Neural cell (in vitro differentiated cells): Measurements from ENCODE around the gene TMEM237.

ENCODE experiments used
- EZH2 ChIP-seq: fragments of 200-600, 300-800 bp; shearing (Covaris generic), sonication (generic); IDR thresholded peaks from 2 replicates; pipeline ENCODE4 v1.6.1; 2014; ENCODE audit warnings: antibody characterized with exemption, low read length, borderline replicate concordance, mild to moderate bottlenecking; ENCODE audit not compliant: insufficient read depth, poor library complexity, severe bottlenecking
- RAD21 ChIP-seq: fragments of 450-650 bp; conservative IDR thresholded peaks from 2 replicates; pipeline ENCODE4 v1.6.1; 2014; ENCODE audit warnings: antibody characterized with exemption, mild to moderate bottlenecking, moderate library complexity
- SMC3 ChIP-seq: fragments of 450-650 bp; conservative IDR thresholded peaks from 2 replicates; pipeline ENCODE4 v1.6.1; 2014; ENCODE audit warnings: antibody characterized with exemption, mild to moderate bottlenecking, moderate library complexity; ENCODE audit not compliant: poor library complexity
- TAF1 ChIP-seq: IDR thresholded peaks from 2 replicates; pipeline ENCODE4 v1.6.1; 2012; ENCODE audit warnings: low read depth
- TF ChIP-seq, protein P1 (sequence below): fragments of 450-650 bp; IDR thresholded peaks from 2 replicates; pipeline ENCODE4 v1.5.1; 2014; ENCODE audit warnings: antibody characterized with exemption, mild to moderate bottlenecking, moderate library complexity; ENCODE audit not compliant: poor library complexity, severe bottlenecking
- TF ChIP-seq, protein P2 (sequence below): IDR thresholded peaks from 2 replicates; pipeline ENCODE4 v1.6.1; 2012; ENCODE audit warnings: borderline replicate concordance

DNA sequence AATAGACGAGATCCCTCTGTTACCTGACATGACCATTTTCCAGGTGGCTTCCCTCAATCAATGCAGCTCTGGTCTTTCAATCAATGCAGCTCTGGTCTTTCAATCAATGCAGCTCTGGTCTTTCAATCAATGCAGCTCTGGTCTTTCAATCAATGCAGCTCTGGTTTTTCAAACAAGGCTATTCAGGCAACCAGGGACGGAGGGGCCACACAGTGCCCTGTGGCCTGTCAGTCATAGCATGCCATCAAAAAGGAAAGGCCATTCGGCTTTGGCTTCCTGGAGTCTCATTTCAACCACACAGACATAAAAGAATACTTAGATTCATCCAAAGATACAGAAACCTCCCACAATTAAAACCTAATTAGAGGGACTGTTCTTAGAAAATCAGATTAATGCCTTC, 41.9 kb upstream of the TMEM237 start:
- no peak for TF ChIP-seq RAD21
- no peak for TF ChIP-seq EZH2
- TF ChIP-seq, protein P1, sequence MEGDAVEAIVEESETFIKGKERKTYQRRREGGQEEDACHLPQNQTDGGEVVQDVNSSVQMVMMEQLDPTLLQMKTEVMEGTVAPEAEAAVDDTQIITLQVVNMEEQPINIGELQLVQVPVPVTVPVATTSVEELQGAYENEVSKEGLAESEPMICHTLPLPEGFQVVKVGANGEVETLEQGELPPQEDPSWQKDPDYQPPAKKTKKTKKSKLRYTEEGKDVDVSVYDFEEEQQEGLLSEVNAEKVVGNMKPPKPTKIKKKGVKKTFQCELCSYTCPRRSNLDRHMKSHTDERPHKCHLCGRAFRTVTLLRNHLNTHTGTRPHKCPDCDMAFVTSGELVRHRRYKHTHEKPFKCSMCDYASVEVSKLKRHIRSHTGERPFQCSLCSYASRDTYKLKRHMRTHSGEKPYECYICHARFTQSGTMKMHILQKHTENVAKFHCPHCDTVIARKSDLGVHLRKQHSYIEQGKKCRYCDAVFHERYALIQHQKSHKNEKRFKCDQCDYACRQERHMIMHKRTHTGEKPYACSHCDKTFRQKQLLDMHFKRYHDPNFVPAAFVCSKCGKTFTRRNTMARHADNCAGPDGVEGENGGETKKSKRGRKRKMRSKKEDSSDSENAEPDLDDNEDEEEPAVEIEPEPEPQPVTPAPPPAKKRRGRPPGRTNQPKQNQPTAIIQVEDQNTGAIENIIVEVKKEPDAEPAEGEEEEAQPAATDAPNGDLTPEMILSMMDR = no peak
- TF ChIP-seq, protein P2, sequence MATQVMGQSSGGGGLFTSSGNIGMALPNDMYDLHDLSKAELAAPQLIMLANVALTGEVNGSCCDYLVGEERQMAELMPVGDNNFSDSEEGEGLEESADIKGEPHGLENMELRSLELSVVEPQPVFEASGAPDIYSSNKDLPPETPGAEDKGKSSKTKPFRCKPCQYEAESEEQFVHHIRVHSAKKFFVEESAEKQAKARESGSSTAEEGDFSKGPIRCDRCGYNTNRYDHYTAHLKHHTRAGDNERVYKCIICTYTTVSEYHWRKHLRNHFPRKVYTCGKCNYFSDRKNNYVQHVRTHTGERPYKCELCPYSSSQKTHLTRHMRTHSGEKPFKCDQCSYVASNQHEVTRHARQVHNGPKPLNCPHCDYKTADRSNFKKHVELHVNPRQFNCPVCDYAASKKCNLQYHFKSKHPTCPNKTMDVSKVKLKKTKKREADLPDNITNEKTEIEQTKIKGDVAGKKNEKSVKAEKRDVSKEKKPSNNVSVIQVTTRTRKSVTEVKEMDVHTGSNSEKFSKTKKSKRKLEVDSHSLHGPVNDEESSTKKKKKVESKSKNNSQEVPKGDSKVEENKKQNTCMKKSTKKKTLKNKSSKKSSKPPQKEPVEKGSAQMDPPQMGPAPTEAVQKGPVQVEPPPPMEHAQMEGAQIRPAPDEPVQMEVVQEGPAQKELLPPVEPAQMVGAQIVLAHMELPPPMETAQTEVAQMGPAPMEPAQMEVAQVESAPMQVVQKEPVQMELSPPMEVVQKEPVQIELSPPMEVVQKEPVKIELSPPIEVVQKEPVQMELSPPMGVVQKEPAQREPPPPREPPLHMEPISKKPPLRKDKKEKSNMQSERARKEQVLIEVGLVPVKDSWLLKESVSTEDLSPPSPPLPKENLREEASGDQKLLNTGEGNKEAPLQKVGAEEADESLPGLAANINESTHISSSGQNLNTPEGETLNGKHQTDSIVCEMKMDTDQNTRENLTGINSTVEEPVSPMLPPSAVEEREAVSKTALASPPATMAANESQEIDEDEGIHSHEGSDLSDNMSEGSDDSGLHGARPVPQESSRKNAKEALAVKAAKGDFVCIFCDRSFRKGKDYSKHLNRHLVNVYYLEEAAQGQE = no peak
- TF ChIP-seq SMC3 = no peak
- TF ChIP-seq TAF1 = no peak
